CD4-positive, alpha-beta memory T cell (primary cell): ENCODE data around the gene OTULIN. TPM values are rescaled to one million over a fixed set of nuclear protein-coding genes. Genes with fewer than 3 reads are reported as not detected.
A peak's percentile ranks its signal among the peaks of the same experiment; 100 is the strongest.

Experiments
- CTCF ChIA-PET: fragments of 350-600 bp; sonication (Branson Sonifier 250); formaldehyde crosslinking; loops from one replicate; lab custom pipeline; 2021; ENCODE audit warnings: inconsistent platforms; ENCODE audit not compliant: partially characterized antibody; lab: Charles Lee
- POLR2A ChIA-PET: fragments of 350-600 bp; sonication (Branson Sonifier 250); formaldehyde crosslinking; loops from one replicate; lab custom pipeline; 2021; ENCODE audit not compliant: partially characterized antibody; lab: Charles Lee
- DNase-seq, 5 donors: peaks; one replicate each; pipeline versions ENCODE4 v3.0.0 to v3.0.0-alpha.2; 2020 to 2022; ENCODE audit warnings: mixed read lengths in 1 of 5
- H3K27ac ChIP-seq: one replicate; pipeline ENCODE4 v1.7.0; 2013; ENCODE audit warnings: low read depth, low read length
- H3K27me3 ChIP-seq: 2 replicates; pipeline ENCODE4 v1.7.0; 2013; ENCODE audit warnings: mild to moderate bottlenecking, low read length, moderate library complexity; ENCODE audit not compliant: insufficient read depth
- H3K36me3 ChIP-seq: 2 replicates; pipeline ENCODE4 v1.7.0; 2013; ENCODE audit warnings: mild to moderate bottlenecking, low read length, moderate library complexity; ENCODE audit not compliant: insufficient read depth
- H3K4me1 ChIP-seq: 2 replicates; pipeline ENCODE4 v1.7.0; 2013; ENCODE audit warnings: mild to moderate bottlenecking, low read length, moderate library complexity; ENCODE audit not compliant: insufficient read depth
- H3K4me3 ChIP-seq, 2 donors: one replicate each; pipeline ENCODE4 v1.7.0; 2013; ENCODE audit warnings: low read length in 2 of 2, mild to moderate bottlenecking in 1 of 2
- H3K9me3 ChIP-seq, 2 donors: one replicate each; pipeline ENCODE4 v1.7.0; 2013; ENCODE audit warnings: low read length in 2 of 2, control low read depth in 1 of 2; ENCODE audit not compliant: control insufficient read depth in 1 of 2
- H3K27ac Mint-ChIP-seq, 7 donors: one replicate each; pipeline ENCODE4 v1.8.0; 2020 to 2021; ENCODE audit warnings: mixed read lengths in 7 of 7, mild to moderate bottlenecking in 6 of 7, inconsistent platforms in 3 of 7, moderate library complexity in 3 of 7
- H3K27me3 Mint-ChIP-seq, 2 donors: one replicate each; pipeline ENCODE4 v1.8.0; 2020 to 2021; ENCODE audit warnings: mixed read lengths in 2 of 2
- H3K36me3 Mint-ChIP-seq, 2 donors: one replicate each; pipeline ENCODE4 v1.8.0; 2020 to 2021; ENCODE audit warnings: mixed read lengths in 2 of 2, inconsistent platforms in 1 of 2, mild to moderate bottlenecking in 1 of 2
- H3K4me1 Mint-ChIP-seq, 4 donors: one replicate each; pipeline ENCODE4 v1.8.0; 2020 to 2021; ENCODE audit warnings: mixed read lengths in 4 of 4, mild to moderate bottlenecking in 1 of 4
- H3K4me3 Mint-ChIP-seq, 8 donors: one replicate each; pipeline ENCODE4 v1.8.0; 2020 to 2021; ENCODE audit warnings: mixed read lengths in 8 of 8, mild to moderate bottlenecking in 7 of 8, moderate library complexity in 6 of 8, inconsistent platforms in 3 of 8
- H3K9me3 Mint-ChIP-seq, 8 donors: one replicate each; pipeline ENCODE4 v1.8.0; 2020 to 2021; ENCODE audit warnings: mixed read lengths in 8 of 8, mild to moderate bottlenecking in 5 of 8, inconsistent platforms in 3 of 8, moderate library complexity in 1 of 8
- intact Hi-C: fragments of 100-400 bp; cut with micrococcal nuclease; formaldehyde crosslinking; loops from one replicate; pipeline ENCODE4 v1.15.1; 2023
- polyA plus RNA-seq, 2 donors: library from polyadenylated mRNA; unstranded; fragments of 300-500 nt; fragmentation: Illumina TruSeq; gene quantifications; one replicate each; pipeline ENCODE4 v1.2.3, GENCODE V29; 2021
- total RNA-seq, 2 experiments: library from RNA; stranded (reverse); gene quantifications; one replicate each; pipeline ENCODE4 v1.2.3, GENCODE V29; 2021

Gene OTULIN
- total and polyA plus RNA-seq, 4 experiments from 2014 or later, result 12.1 to 69.0 (median 39.9) TPM

- Histone ChIP-seq H3K9me3 (no peaks in the 10 kb centered on the region), H3K4me3 (no peak overlapping the region), H3K4me1 (peaks cover 34% of the 10 kb centered on the region), H3K27me3 (no peaks in the 10 kb centered on the region), H3K36me3 (peaks cover 27% of the 10 kb centered on the region), H3K27ac (peak overlapping the region; percentile 29)
- H3K27me3 Mint-ChIP-seq, result no peaks in the 10 kb centered on the region
- peaks cover 31 to 37% (median 35%) of the 10 kb centered on the region in 4 donors for H3K4me1 Mint-ChIP-seq
- intact Hi-C loops, result no loop called here
- ChIA-PET POLR2A (interaction anchor here (1.2 kb wide), 1 partner anchor 29 kb away, joined by 3 read pairs; no protein-coding TSS in a partner anchor), CTCF (interaction anchor here (1.0 to 9.2 kb wide), 3 partner anchors 30 to 325 kb away, joined by 4 to 104 read pairs (median 11); no protein-coding TSS in a partner anchor)
- peaks cover 33 to 75% of the 10 kb centered on the region in 2 donors for H3K36me3 Mint-ChIP-seq
- H3K9me3 Mint-ChIP-seq, result no peaks in the 10 kb centered on the region
- H3K27ac Mint-ChIP-seq, result peak overlapping the region in 6 of 7 donors; percentile 3 to 92 (median 31)
- H3K4me3 Mint-ChIP-seq, result no peak overlapping the region
- DNase-seq, result no peak
Observed at GRCh38 chr5:14678773-14679334, 14.3 kb downstream of the OTULIN start.

GRCh38 chr5:14679595-14679994, 15.1 kb downstream of the OTULIN start:
- no peaks in the 10 kb centered on the region for H3K9me3 ChIP-seq
- no peak overlapping the region for H3K27ac ChIP-seq
- H3K36me3 ChIP-seq, result peaks cover 33% of the 10 kb centered on the region
- H3K27me3 ChIP-seq, result no peaks in the 10 kb centered on the region
- no peak for DNase-seq
- Mint-ChIP-seq H3K4me3 (no peak overlapping the region), H3K27me3 (no peaks in the 10 kb centered on the region), H3K9me3 (no peaks in the 10 kb centered on the region), H3K36me3 (peaks cover 28 to 75% of the 10 kb centered on the region in 2 donors), H3K4me1 (peaks cover 25 to 31% (median 29%) of the 10 kb centered on the region in 4 donors), H3K27ac (peak overlapping the region in 3 of 7 donors; percentile 3 to 63 (median 59))
- POLR2A ChIA-PET, result interaction anchor here (1.2 kb wide), 1 partner anchor 28 kb away, joined by 3 read pairs; no protein-coding TSS in a partner anchor
- H3K4me3 ChIP-seq, result no peak overlapping the region
- intact Hi-C loops, result no loop called here
- H3K4me1 ChIP-seq, result peaks cover 26% of the 10 kb centered on the region
- CTCF ChIA-PET, result interaction anchor here (2.7 to 9.2 kb wide), 2 partner anchors 48 to 324 kb away, joined by 11 to 104 read pairs; no protein-coding TSS in a partner anchor

- no peaks in the 10 kb centered on the region for H3K27me3 ChIP-seq
- H3K4me1 ChIP-seq, result peaks cover 17% of the 10 kb centered on the region
- H3K4me3 ChIP-seq, result no peak overlapping the region
- H3K9me3 Mint-ChIP-seq, result no peaks in the 10 kb centered on the region
- peaks cover 39% of the 10 kb centered on the region for H3K36me3 ChIP-seq
- peak overlapping the region in 4 of 7 donors; percentile 53 to 73 (median 64) for H3K27ac Mint-ChIP-seq
- intact Hi-C loops, result no loop called here
- H3K4me3 Mint-ChIP-seq, result no peak overlapping the region
- ChIA-PET CTCF (interaction anchor here (0.5 to 9.2 kb wide), 3 partner anchors 45 to 322 kb away, joined by 3 to 104 read pairs (median 96); no protein-coding TSS in a partner anchor), POLR2A (no interaction called here)
- H3K27ac ChIP-seq, result no peak overlapping the region
- H3K27me3 Mint-ChIP-seq, result no peaks in the 10 kb centered on the region
- no peaks in the 10 kb centered on the region for H3K9me3 ChIP-seq
- H3K36me3 Mint-ChIP-seq, result peaks cover 37 to 71% of the 10 kb centered on the region in 2 donors
- DNase-seq, result no peak
- peaks cover 19 to 21% (median 20%) of the 10 kb centered on the region in 4 donors for H3K4me1 Mint-ChIP-seq
Observed at GRCh38 chr5:14681236-14681752, 16.8 kb downstream of the OTULIN start.

GRCh38 chr5:14683906-14684455, 19.5 kb downstream of the OTULIN start:
- Histone ChIP-seq H3K27ac (no peak overlapping the region), H3K36me3 (peaks cover 53% of the 10 kb centered on the region), H3K4me1 (peaks cover 7% of the 10 kb centered on the region), H3K9me3 (no peaks in the 10 kb centered on the region), H3K27me3 (no peaks in the 10 kb centered on the region), H3K4me3 (no peak overlapping the region)
- no peak for DNase-seq
- Mint-ChIP-seq H3K4me1 (peaks cover 7 to 15% (median 11%) of the 10 kb centered on the region in 4 donors), H3K4me3 (no peak overlapping the region), H3K27me3 (no peaks in the 10 kb centered on the region), H3K27ac (peak overlapping the region in 5 of 7 donors; percentile 19 to 68 (median 35)), H3K9me3 (no peaks in the 10 kb centered on the region), H3K36me3 (peaks cover 41 to 74% of the 10 kb centered on the region in 2 donors)
- ChIA-PET POLR2A (interaction anchor here (0.8 to 2.0 kb wide), 4 partner anchors 15 to 126 kb away, joined by 3 to 12 read pairs (median 4); no protein-coding TSS in a partner anchor), CTCF (interaction anchor here (0.9 to 9.2 kb wide), 23 partner anchors 9 to 332 kb away, joined by 3 to 114 read pairs (median 6); no protein-coding TSS in a partner anchor)
- intact Hi-C loops, result no loop called here

DNA sequence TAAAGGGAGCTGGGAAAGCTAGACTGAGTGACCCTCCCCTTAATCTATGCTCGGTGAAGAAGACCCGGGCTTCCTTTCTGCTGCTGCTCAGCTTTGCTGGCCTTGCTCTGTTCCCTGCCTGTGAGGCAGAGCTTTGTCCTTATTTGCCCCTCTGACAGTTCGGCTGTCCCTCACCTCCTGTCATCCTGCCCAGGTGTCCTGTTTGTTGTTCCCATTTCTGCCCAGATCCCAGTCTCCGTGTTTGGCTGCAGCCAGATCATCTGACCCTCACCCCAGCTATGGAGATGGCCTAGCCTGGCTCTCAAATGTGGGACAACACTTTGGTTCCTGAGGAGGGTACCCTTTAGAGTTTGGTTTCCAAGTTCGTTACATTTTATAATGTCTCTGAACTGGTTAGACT, 20.2 kb downstream of the OTULIN start:
- Histone ChIP-seq H3K36me3 (peaks cover 56% of the 10 kb centered on the region), H3K4me3 (no peak overlapping the region), H3K27me3 (no peaks in the 10 kb centered on the region), H3K9me3 (no peaks in the 10 kb centered on the region), H3K27ac (no peak overlapping the region), H3K4me1 (peaks cover 7% of the 10 kb centered on the region)
- Mint-ChIP-seq H3K27ac (peak overlapping the region in 5 of 7 donors; percentile 22 to 76 (median 29)), H3K4me3 (no peak overlapping the region), H3K9me3 (peaks cover 0 to under 1% (median 0%) of the 10 kb centered on the region in 8 donors), H3K4me1 (peaks cover 7 to 12% (median 11%) of the 10 kb centered on the region in 4 donors), H3K36me3 (peaks cover 49 to 76% of the 10 kb centered on the region in 2 donors), H3K27me3 (no peaks in the 10 kb centered on the region)
- DNase-seq, result no peak
- ChIA-PET POLR2A (interaction anchor here (0.8 to 2.0 kb wide), 5 partner anchors 16 to 324 kb away, joined by 3 to 12 read pairs (median 3); no protein-coding TSS in a partner anchor), CTCF (interaction anchor here (0.9 to 9.2 kb wide), 25 partner anchors 9 to 331 kb away, joined by 3 to 114 read pairs (median 7); no protein-coding TSS in a partner anchor)
- intact Hi-C loops, result loop anchor here (1.0 kb wide), 5 partner anchors 22 to 330 kb away; no protein-coding TSS in a partner anchor

DNA sequence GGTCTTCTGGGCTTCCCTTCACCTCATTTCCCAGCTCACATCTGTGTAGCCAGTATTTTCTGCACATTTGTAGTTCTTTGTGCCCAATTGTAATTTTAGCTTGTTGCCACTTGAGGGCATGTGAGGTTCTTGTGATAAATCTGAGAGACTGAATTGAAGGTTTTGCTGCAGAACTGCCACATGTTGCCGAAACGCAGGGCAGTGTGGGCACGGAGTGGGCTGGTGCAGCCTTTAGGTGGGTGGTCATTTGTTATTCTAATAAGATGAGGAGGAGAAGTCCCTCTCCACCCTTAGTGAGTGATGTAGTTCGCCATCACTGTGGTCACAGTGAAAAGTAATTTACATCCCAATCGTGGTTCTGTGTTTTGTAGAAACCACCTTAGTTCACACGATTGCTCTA, 21.2 kb downstream of the OTULIN start:
- intact Hi-C loops, result loop anchor here (1.0 kb wide), 5 partner anchors 21 to 329 kb away; no protein-coding TSS in a partner anchor
- Histone ChIP-seq H3K36me3 (peaks cover 59% of the 10 kb centered on the region), H3K4me1 (peaks cover 7% of the 10 kb centered on the region), H3K27me3 (no peaks in the 10 kb centered on the region), H3K4me3 (no peak overlapping the region), H3K27ac (no peak overlapping the region), H3K9me3 (peaks cover 0 to 4% of the 10 kb centered on the region in 2 donors)
- peak overlapping the region; percentile 38 to 86 (median 67) for H3K4me3 Mint-ChIP-seq
- peak; percentile 52 to 63 (median 57) for DNase-seq
- H3K27me3 Mint-ChIP-seq, result no peaks in the 10 kb centered on the region
- H3K9me3 Mint-ChIP-seq, result peaks cover 0 to 5% (median 0%) of the 10 kb centered on the region in 8 donors
- H3K27ac Mint-ChIP-seq, result peak overlapping the region in 6 of 7 donors; percentile 8 to 97 (median 64)
- peaks cover 55 to 78% of the 10 kb centered on the region in 2 donors for H3K36me3 Mint-ChIP-seq
- H3K4me1 Mint-ChIP-seq, result peaks cover 7 to 12% (median 11%) of the 10 kb centered on the region in 4 donors
- CTCF ChIA-PET, result interaction anchor here (0.7 to 9.2 kb wide), 37 partner anchors 9 to 329 kb away, joined by 3 to 114 read pairs (median 5); no protein-coding TSS in a partner anchor
- POLR2A ChIA-PET, result interaction anchor here (0.7 to 2.1 kb wide), 10 partner anchors 8 to 323 kb away, joined by 3 to 8 read pairs (median 3); partner anchors contain the start of gene OTULIN
